ENCODE measurements around the gene GBP1.
"Not testable (repeated sequence)": the region's sequence is repeated elsewhere in the genome, so short reads cannot be mapped to it uniquely, and the experiment has no call there.

Gene GBP1

GRCh38 chr1:89060091-89060490 is 4.9 kb downstream of the GBP1 start:
- H3K4me3 ChIP-seq (replicated peaks; ENCODE audit: low read depth, low read length): no peak overlapping the region
- TF ChIP-seq CTCF (IDR thresholded peaks at IDR 0.05; ENCODE audit: low read length, missing control alignments): no peak
- DNase-seq (ENCODE audit: low read depth): no peak

GRCh38 chr1:89051955-89052312 is 13.1 kb downstream of the GBP1 start:
- TF ChIP-seq CTCF (IDR thresholded peaks at IDR 0.05; ENCODE audit: low read length, missing control alignments): no peak
- DNase-seq (ENCODE audit: low read depth): no peak
- H3K4me3 ChIP-seq (replicated peaks; ENCODE audit: low read depth, low read length): no peak overlapping the region

GRCh38 chr1:89051300-89051954 is 13.6 kb downstream of the GBP1 start:
- H3K4me3 ChIP-seq (replicated peaks; ENCODE audit: low read depth, low read length): no peak overlapping the region
- no peak for DNase-seq (ENCODE audit: low read depth)
- TF ChIP-seq CTCF (IDR thresholded peaks at IDR 0.05; ENCODE audit: low read length, missing control alignments): no peak

GRCh38 chr1:89050649-89051033 is 14.4 kb downstream of the GBP1 start:
- no peak overlapping the region for H3K4me3 ChIP-seq (replicated peaks; ENCODE audit: low read depth, low read length)
- no peak for DNase-seq (ENCODE audit: low read depth)
- TF ChIP-seq CTCF (IDR thresholded peaks at IDR 0.05; ENCODE audit: low read length, missing control alignments): no peak

- not testable (repeated sequence) for DNase-seq (ENCODE audit: low read depth); H3K4me3 ChIP-seq (replicated peaks; ENCODE audit: low read depth, low read length)
Measured at GRCh38 chr1:89049901-89050648, 14.9 kb downstream of the GBP1 start.

GRCh38 chr1:89049187-89049586 is 15.8 kb downstream of the GBP1 start:
- not testable (repeated sequence) for H3K4me3 ChIP-seq (replicated peaks; ENCODE audit: low read depth, low read length); DNase-seq (ENCODE audit: low read depth)

GRCh38 chr1:89047734-89048133 is 17.3 kb downstream of the GBP1 start:
- peak; percentile 73 for DNase-seq (ENCODE audit: low read depth)
- H3K4me3 ChIP-seq (replicated peaks; ENCODE audit: low read depth, low read length): no peak overlapping the region
- no peak for TF ChIP-seq CTCF (IDR thresholded peaks at IDR 0.05; ENCODE audit: low read length, missing control alignments)

GRCh38 chr1:89046318-89047183 is 18.5 kb downstream of the GBP1 start:
- H3K4me3 ChIP-seq (replicated peaks; ENCODE audit: low read depth, low read length): not testable (repeated sequence)
- DNase-seq (ENCODE audit: low read depth): peak; percentile 14

Data from fibroblast of pulmonary artery (primary cell).